GDM1 (cell line): ENCODE data around the gene COL6A3.
"Not testable (repeated sequence)": the region's sequence is repeated elsewhere in the genome, so short reads cannot be mapped to it uniquely, and the experiment has no call there.

ENCODE experiments used
- DNase-seq: peaks from one replicate; lab custom pipeline; 2025; lab: John Stamatoyannopoulos, UW

Gene COL6A3

GRCh38 chr2:237412646-237412987 is 1.3 kb downstream of the COL6A3 start:
- DNase-seq: no peak

GRCh38 chr2:237411683-237412423 is 2.1 kb downstream of the COL6A3 start:
- no peak for DNase-seq

GRCh38 chr2:237411092-237411601 is 2.8 kb downstream of the COL6A3 start:
- DNase-seq: no peak

- not testable (repeated sequence) for DNase-seq
These were observed 4.7 kb downstream of the COL6A3 start for GRCh38 chr2:237409263-237409662.

- DNase-seq: no peak
These were observed 5.5 kb downstream of the COL6A3 start for GRCh38 chr2:237408335-237409000.

GRCh38 chr2:237407700-237408099 is 6.3 kb downstream of the COL6A3 start:
- DNase-seq: no peak

GRCh38 chr2:237406371-237406895 is 7.5 kb downstream of the COL6A3 start:
- DNase-seq: no peak

- DNase-seq: no peak
These were observed 8.4 kb downstream of the COL6A3 start for GRCh38 chr2:237405605-237406004.

- no peak for DNase-seq
These were observed 8.9 kb downstream of the COL6A3 start for GRCh38 chr2:237405006-237405559.

GRCh38 chr2:237404413-237404812 is 9.6 kb downstream of the COL6A3 start:
- no peak for DNase-seq

- no peak for DNase-seq
These were observed 10.7 kb downstream of the COL6A3 start for GRCh38 chr2:237403024-237403882.

GRCh38 chr2:237400199-237400598 is 13.8 kb downstream of the COL6A3 start:
- no peak for DNase-seq

- no peak for DNase-seq
These were observed 16.9 kb downstream of the COL6A3 start for GRCh38 chr2:237397072-237397471.

GRCh38 chr2:237393523-237393922 is 20.4 kb downstream of the COL6A3 start:
- DNase-seq: no peak

GRCh38 chr2:237392186-237392585 is 21.8 kb downstream of the COL6A3 start:
- no peak for DNase-seq

GRCh38 chr2:237391140-237391539 is 22.8 kb downstream of the COL6A3 start:
- DNase-seq: no peak

GRCh38 chr2:237390235-237390634 is 23.7 kb downstream of the COL6A3 start:
- no peak for DNase-seq

GRCh38 chr2:237389831-237390230 is 24.1 kb downstream of the COL6A3 start:
- no peak for DNase-seq

GRCh38 chr2:237388036-237388435 is 25.9 kb downstream of the COL6A3 start:
- DNase-seq: no peak

- DNase-seq: no peak
These were observed 29.3 kb downstream of the COL6A3 start for GRCh38 chr2:237384672-237385020.

- DNase-seq: no peak
These were observed 29.8 kb downstream of the COL6A3 start for GRCh38 chr2:237383991-237384671.

- no peak for DNase-seq
These were observed 33.2 kb downstream of the COL6A3 start for GRCh38 chr2:237380768-237381167.
